ENCODE results near the gene NSDHL.

The NSDHL gene

DNA sequence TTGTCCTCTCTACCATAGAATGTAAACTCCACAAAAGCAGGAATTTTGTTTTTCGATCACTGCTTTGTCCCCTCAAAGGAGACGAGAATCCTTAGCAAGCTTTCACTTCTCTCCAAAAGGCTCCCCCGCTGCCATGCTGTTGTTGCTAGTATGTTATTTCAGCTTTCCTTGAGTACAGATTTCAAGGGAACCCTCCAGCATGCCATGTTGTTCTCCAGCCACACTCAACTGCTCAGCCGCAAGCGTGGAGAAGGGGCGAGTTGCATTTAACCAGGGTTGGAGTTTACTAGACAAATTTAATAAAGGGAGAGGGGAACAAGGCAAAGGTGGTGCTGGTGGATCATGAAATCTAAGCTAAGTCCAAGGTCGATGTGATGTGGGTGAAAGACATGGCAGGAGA lies 23.1 kb downstream of the NSDHL start:
- Histone ChIP-seq H3K27me3 (ENCODE audit: insufficient read depth, low read length) (no peaks in the 10 kb centered on the region), H3K36me3 (ENCODE audit: insufficient read depth, low read length) (peaks cover 35% of the 10 kb centered on the region), H3K4me3 (ENCODE audit: low read length) (no peak overlapping the region), H3K4me1 (ENCODE audit: insufficient read depth, low read length) (no peaks in the 10 kb centered on the region), H2AFZ (ENCODE audit: low read depth, low read length) (no peak overlapping the region), H3K9me3 (ENCODE audit: low read length) (no peaks in the 10 kb centered on the region)

DNA sequence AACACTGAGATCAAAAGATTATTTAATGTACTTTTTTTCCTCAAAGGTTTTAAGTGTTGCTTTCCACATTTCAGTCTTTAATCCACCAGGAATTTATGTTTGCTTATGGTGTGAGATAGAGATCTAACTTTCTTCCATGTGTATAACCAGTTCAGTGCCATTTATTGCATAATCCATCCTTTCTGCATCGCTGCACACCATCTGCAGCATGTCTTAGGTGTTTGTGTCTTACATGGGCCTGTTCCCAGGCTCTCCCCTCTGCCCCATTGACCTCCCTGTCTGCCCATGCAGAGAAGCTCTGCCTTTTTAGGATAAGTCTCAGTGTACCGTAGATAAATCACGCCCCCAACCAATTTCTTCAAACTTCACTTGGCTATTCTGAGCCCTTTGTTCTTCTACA lies 30.3 kb downstream of the NSDHL start:
- Histone ChIP-seq H3K36me3 (ENCODE audit: insufficient read depth, low read length) (peaks cover 33% of the 10 kb centered on the region), H3K27me3 (ENCODE audit: insufficient read depth, low read length) (no peaks in the 10 kb centered on the region), H3K4me1 (ENCODE audit: insufficient read depth, low read length) (no peaks in the 10 kb centered on the region), H3K4me3 (ENCODE audit: low read length) (no peak overlapping the region), H3K9me3 (ENCODE audit: low read length) (no peaks in the 10 kb centered on the region), H2AFZ (ENCODE audit: low read depth, low read length) (no peak overlapping the region)

- no peaks in the 10 kb centered on the region for H3K4me1 ChIP-seq (ENCODE audit: insufficient read depth, low read length)
- H2AFZ ChIP-seq (ENCODE audit: low read depth, low read length), result no peak overlapping the region
- no peaks in the 10 kb centered on the region for H3K27me3 ChIP-seq (ENCODE audit: insufficient read depth, low read length)
- H3K9me3 ChIP-seq (ENCODE audit: low read length), result no peaks in the 10 kb centered on the region
- no peak overlapping the region for H3K4me3 ChIP-seq (ENCODE audit: low read length)
- H3K36me3 ChIP-seq (ENCODE audit: insufficient read depth, low read length), result peaks cover 38% of the 10 kb centered on the region
These were observed 31.0 kb downstream of the NSDHL start for GRCh38 chrX:152861826-152862225.

DNA sequence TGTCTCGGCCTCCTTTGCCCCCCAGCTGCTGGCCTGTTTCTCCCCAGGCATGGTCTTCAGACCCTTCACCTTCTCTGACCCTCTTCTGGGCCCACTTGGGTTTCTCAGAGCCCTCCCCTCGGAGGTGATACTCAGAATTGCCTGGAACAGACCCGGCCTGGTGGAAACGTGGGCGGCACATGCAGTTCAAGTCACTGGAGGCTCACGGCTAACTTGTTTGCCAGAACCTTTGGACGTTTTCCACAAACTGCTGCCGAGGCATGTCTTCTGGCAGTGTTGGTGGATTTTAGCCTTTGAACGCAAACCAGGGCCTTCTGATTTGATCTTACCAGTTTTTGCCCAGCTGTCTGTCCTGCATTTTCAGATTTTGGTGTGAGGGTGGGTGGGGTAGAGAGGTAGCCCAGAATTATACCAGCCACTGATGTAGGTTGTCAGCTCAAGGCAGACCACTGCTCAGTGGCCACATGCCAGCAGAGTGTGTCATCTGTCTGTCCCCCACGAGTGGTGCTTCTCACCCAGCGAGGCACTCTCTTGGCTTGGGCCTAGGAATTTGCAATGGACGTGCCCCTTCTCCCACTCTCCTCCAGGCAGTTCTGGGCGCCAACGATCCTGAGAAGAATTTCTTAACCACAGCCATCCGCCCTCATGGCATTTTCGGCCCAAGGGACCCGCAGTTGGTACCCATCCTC lies 34.5 kb downstream of the NSDHL start:
- no peaks in the 10 kb centered on the region for H3K4me1 ChIP-seq (ENCODE audit: insufficient read depth, low read length)
- no peak overlapping the region for H2AFZ ChIP-seq (ENCODE audit: low read depth, low read length)
- H3K9me3 ChIP-seq (ENCODE audit: low read length), result no peaks in the 10 kb centered on the region
- peaks cover 45% of the 10 kb centered on the region for H3K36me3 ChIP-seq (ENCODE audit: insufficient read depth, low read length)
- no peak overlapping the region for H3K4me3 ChIP-seq (ENCODE audit: low read length)
- no peaks in the 10 kb centered on the region for H3K27me3 ChIP-seq (ENCODE audit: insufficient read depth, low read length)

DNA sequence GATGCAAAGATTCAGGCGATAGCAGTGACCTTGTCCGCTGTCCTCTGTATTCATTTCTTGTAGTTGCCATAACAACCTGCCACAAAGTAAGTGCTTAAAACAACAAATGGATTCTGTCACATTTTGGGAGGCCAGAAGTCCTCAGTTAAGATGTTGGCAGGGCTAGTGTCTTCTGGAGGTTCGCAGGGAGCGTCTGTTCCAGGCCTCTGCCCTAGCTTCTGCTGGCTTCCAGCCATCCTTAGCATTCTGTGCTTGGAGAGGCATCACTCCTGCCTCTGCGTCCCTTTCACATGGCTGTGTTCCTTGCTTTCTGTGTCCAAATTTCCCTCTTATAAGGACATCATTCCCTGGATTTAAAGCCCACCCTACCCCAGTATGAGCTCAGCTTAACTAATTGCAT lies 35.5 kb downstream of the NSDHL start:
- Histone ChIP-seq H3K4me3 (ENCODE audit: low read length) (no peak overlapping the region), H2AFZ (ENCODE audit: low read depth, low read length) (no peak overlapping the region), H3K27me3 (ENCODE audit: insufficient read depth, low read length) (no peaks in the 10 kb centered on the region), H3K4me1 (ENCODE audit: insufficient read depth, low read length) (no peaks in the 10 kb centered on the region), H3K9me3 (ENCODE audit: low read length) (no peaks in the 10 kb centered on the region), H3K36me3 (ENCODE audit: insufficient read depth, low read length) (peaks cover 42% of the 10 kb centered on the region)

GRCh38 chrX:152869972-152870371 lies 39.1 kb downstream of the NSDHL start:
- Histone ChIP-seq H3K27me3 (ENCODE audit: insufficient read depth, low read length) (no peaks in the 10 kb centered on the region), H3K4me3 (ENCODE audit: low read length) (no peak overlapping the region), H2AFZ (ENCODE audit: low read depth, low read length) (no peak overlapping the region), H3K9me3 (ENCODE audit: low read length) (no peaks in the 10 kb centered on the region), H3K36me3 (ENCODE audit: insufficient read depth, low read length) (peaks cover 27% of the 10 kb centered on the region), H3K4me1 (ENCODE audit: insufficient read depth, low read length) (no peaks in the 10 kb centered on the region)

GRCh38 chrX:152871260-152871659 lies 40.4 kb downstream of the NSDHL start:
- Histone ChIP-seq H3K4me3 (ENCODE audit: low read length) (no peak overlapping the region), H3K9me3 (ENCODE audit: low read length) (no peaks in the 10 kb centered on the region), H2AFZ (ENCODE audit: low read depth, low read length) (no peak overlapping the region), H3K36me3 (ENCODE audit: insufficient read depth, low read length) (peaks cover 19% of the 10 kb centered on the region), H3K4me1 (ENCODE audit: insufficient read depth, low read length) (no peaks in the 10 kb centered on the region), H3K27me3 (ENCODE audit: insufficient read depth, low read length) (no peaks in the 10 kb centered on the region)

DNA sequence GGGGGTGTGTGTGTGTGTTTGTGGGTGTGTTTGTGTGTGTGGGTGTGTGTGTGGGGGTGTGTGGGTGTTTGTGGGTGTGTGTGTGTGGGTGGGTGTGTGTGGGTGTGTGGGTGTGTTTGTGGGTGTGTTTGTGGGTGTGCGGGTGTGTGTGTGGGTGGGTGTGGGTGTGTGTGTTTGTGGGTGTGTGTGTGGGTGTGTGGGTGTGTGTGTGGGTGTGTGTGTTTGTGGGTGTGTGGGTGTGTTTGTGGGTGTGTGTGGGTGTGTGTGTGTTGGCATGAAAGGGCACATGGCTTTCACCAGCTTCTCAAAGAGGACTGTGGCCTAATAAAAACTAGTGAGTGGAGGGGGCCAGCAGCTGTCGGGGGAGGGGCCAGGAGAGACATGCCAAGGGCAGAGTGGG lies 41.7 kb downstream of the NSDHL start:
- no peaks in the 10 kb centered on the region for H3K9me3 ChIP-seq (ENCODE audit: low read length)
- peaks cover 10% of the 10 kb centered on the region for H3K36me3 ChIP-seq (ENCODE audit: insufficient read depth, low read length)
- H2AFZ ChIP-seq (ENCODE audit: low read depth, low read length), result no peak overlapping the region
- no peak overlapping the region for H3K4me3 ChIP-seq (ENCODE audit: low read length)
- H3K27me3 ChIP-seq (ENCODE audit: insufficient read depth, low read length), result no peaks in the 10 kb centered on the region
- H3K4me1 ChIP-seq (ENCODE audit: insufficient read depth, low read length), result no peaks in the 10 kb centered on the region

DNA sequence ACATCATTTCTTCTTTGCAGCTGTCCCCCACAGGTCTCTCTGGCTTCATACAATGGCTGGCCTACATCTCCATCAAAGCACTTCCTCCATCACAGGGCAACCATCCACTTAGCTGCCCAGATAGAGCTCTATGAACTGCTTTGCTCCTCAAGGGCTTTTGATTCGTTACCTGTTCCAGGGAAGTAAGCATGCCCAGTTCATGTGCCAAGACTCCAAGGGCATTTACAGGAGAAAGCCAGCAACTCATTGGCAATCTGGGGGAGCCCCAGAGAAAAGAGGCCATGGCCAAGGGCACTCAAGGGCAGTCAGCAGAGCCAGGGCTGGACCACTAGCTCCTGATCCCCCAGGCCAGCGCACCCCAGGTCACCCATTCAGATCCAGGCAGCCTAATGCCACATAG lies 42.5 kb downstream of the NSDHL start:
- H3K4me1 ChIP-seq (ENCODE audit: insufficient read depth, low read length), result no peaks in the 10 kb centered on the region
- H3K36me3 ChIP-seq (ENCODE audit: insufficient read depth, low read length), result peaks cover 8% of the 10 kb centered on the region
- no peaks in the 10 kb centered on the region for H3K27me3 ChIP-seq (ENCODE audit: insufficient read depth, low read length)
- H3K9me3 ChIP-seq (ENCODE audit: low read length), result no peaks in the 10 kb centered on the region
- no peak overlapping the region for H2AFZ ChIP-seq (ENCODE audit: low read depth, low read length)
- H3K4me3 ChIP-seq (ENCODE audit: low read length), result no peak overlapping the region

DNA sequence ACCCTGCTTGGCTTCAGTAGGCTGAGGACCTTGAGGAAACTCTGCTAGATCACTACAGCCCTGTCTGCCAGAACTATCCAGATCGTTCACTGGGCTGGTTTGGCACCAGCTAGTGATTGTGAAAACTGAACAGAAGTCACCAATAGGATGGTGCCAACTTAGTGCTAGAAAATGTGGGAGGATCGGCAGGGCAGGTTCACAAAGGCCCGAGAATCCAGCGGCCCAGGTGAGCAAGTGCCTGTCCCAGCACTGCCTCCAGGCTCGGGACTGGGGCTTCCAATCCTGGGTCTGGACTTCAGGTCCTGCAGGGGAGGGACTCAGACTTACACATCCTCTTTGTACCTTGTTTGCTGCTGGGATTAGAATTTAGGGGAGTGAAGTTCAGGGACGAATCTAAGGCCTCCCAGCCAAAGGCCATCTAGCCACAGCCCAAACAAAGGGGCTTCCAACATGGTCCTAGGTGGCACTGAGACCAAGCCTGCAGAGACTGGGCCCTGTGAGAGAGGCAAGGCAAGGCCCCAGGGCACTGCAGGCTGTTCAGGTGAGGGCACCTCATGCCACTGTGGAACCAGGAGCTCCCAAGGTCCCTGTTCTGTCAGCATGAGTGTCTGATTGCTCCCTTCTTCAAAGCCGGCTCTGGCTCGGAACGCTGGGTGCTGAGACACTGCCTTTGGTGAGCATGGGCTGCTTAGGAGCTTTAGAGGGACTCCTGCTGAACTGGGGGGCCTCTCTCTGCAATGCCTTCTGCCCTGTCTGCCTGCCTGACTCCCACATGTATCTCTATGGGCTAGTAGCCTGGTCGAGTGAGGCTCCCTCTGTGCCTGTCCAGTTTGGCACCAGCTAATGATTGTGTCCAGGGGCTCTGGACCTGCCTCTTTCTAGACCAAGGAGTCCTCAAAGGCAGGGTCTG lies 46.3 kb downstream of the NSDHL start:
- Histone ChIP-seq H3K27me3 (ENCODE audit: insufficient read depth, low read length) (no peaks in the 10 kb centered on the region), H3K4me3 (ENCODE audit: low read length) (no peak overlapping the region), H3K36me3 (ENCODE audit: insufficient read depth, low read length) (no peaks in the 10 kb centered on the region), H2AFZ (ENCODE audit: low read depth, low read length) (no peak overlapping the region), H3K9me3 (ENCODE audit: low read length) (no peaks in the 10 kb centered on the region), H3K4me1 (ENCODE audit: insufficient read depth, low read length) (no peaks in the 10 kb centered on the region)

DNA sequence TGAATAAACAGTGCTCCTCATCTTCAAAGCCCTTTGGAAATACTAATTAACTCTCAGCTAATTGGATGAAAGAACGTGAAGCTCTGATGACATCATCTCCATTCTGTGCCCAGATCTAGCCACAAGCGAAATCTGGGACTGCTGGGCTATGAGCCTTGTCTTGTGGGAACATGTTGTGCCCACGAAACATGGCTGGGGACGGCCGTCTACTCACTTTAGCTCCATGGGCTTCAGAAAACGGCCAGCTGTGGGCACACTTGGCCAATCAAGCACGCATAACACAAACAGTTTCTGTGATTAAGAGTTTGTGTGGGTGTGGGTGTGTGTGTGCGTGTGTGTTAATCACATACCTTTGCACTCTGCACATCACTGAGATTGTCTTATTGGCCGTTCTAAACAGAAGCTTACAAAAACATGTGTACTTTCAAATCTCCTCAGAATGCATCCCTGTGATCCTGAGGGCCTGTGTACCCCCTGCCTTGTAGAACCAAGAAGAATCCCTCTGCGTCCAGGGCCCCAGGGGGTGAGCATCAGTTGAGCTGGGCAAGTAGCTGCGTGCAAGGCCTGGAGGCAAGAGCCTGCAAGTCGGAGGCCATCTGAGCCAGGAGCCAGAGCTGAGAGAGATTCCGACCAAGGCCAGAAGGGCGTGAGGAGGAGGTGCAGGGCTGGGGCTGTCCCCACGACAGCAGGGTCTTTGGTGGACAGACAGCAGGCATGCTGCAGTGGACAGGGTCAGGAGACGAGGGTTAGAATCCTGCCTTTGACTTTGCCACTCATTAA lies 48.3 kb downstream of the NSDHL start:
- Histone ChIP-seq H2AFZ (ENCODE audit: low read depth, low read length) (no peak overlapping the region), H3K4me1 (ENCODE audit: insufficient read depth, low read length) (no peaks in the 10 kb centered on the region), H3K36me3 (ENCODE audit: insufficient read depth, low read length) (no peaks in the 10 kb centered on the region), H3K9me3 (ENCODE audit: low read length) (no peaks in the 10 kb centered on the region), H3K4me3 (ENCODE audit: low read length) (no peak overlapping the region), H3K27me3 (ENCODE audit: insufficient read depth, low read length) (peaks cover 7% of the 10 kb centered on the region)

DNA sequence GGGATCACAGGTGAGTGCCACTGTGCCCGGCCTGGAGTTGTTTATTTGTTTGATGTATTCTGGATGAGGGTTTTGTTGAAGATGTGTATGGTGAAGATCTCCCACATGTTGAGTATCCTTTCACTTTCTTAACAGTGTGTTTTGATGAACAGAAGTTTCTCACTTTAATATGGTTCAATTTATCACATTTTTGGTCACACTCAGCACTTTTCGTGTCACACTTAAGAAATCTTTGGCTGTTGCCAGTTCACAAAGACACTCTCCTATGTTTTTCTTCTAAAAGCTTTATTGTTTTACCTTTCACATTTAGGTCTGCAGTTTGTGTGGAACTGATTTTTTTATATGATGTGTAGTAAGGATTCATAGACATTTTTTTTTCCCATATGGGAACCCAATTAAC lies 50.4 kb downstream of the NSDHL start:
- Histone ChIP-seq H3K4me3 (ENCODE audit: low read length) (no peak overlapping the region), H3K27me3 (ENCODE audit: insufficient read depth, low read length) (peaks cover 14% of the 10 kb centered on the region), H3K4me1 (ENCODE audit: insufficient read depth, low read length) (no peaks in the 10 kb centered on the region), H2AFZ (ENCODE audit: low read depth, low read length) (no peak overlapping the region), H3K9me3 (ENCODE audit: low read length) (no peaks in the 10 kb centered on the region), H3K36me3 (ENCODE audit: insufficient read depth, low read length) (no peaks in the 10 kb centered on the region)

- H2AFZ ChIP-seq (ENCODE audit: low read depth, low read length), result no peak overlapping the region
- H3K4me1 ChIP-seq (ENCODE audit: insufficient read depth, low read length), result no peaks in the 10 kb centered on the region
- no peak overlapping the region for H3K4me3 ChIP-seq (ENCODE audit: low read length)
- no peaks in the 10 kb centered on the region for H3K36me3 ChIP-seq (ENCODE audit: insufficient read depth, low read length)
- H3K9me3 ChIP-seq (ENCODE audit: low read length), result no peaks in the 10 kb centered on the region
- H3K27me3 ChIP-seq (ENCODE audit: insufficient read depth, low read length), result peaks cover 35% of the 10 kb centered on the region
These were observed 53.3 kb downstream of the NSDHL start for GRCh38 chrX:152884171-152884570.

Measured in neuron (in vitro differentiated cells).